HL-60 (cell line): ENCODE results near the gene SRGAP3.

Experiments
- CTCF ChIP-seq: IDR thresholded peaks from one replicate; pipeline ENCODE4 v1.5.1; 2011; ENCODE audit warnings: low read length, control low read depth, inconsistent platforms; ENCODE audit not compliant: insufficient read depth
- POLR2AphosphoS5 ChIP-seq: IDR thresholded peaks from 2 replicates; pipeline ENCODE4 v1.6.1; 2012; ENCODE audit warnings: low read depth
- REST ChIP-seq: IDR thresholded peaks from 2 replicates; pipeline ENCODE4 v1.6.1; 2012; ENCODE audit warnings: low read depth; ENCODE audit not compliant: insufficient replicate concordance

GRCh38 chr3:8981296-8981695 lies 268.1 kb downstream of the SRGAP3 start:
- TF ChIP-seq REST (no peak), CTCF (no peak), POLR2AphosphoS5 (no peak)
